Suprapubic skin (tissue), 4 donors: ENCODE measurements around the gene CAMK2G. TPM values are rescaled to one million over a fixed set of nuclear protein-coding genes. Genes with fewer than 3 reads are reported as not detected.
A peak's percentile ranks its signal among the peaks of the same experiment; 100 is the strongest.

Source experiments
- DNase-seq, 2 donors: peaks; one replicate each; pipeline ENCODE4 v3.0.0-alpha.2; 2019; ENCODE audit warnings: low spot score in 2 of 2
- H3K27ac ChIP-seq: fragments of 200-600 bp; sonication (generic); one replicate; pipeline ENCODE4 v1.5.1; 2019
- H3K27me3 ChIP-seq: fragments of 200-600 bp; sonication (generic); one replicate; pipeline ENCODE4 v1.5.1; 2019
- H3K36me3 ChIP-seq: fragments of 200-600 bp; sonication (generic); one replicate; pipeline ENCODE4 v1.5.1; 2019
- H3K4me1 ChIP-seq: fragments of 200-600 bp; sonication (generic); one replicate; pipeline ENCODE4 v1.5.1; 2019
- H3K4me3 ChIP-seq: fragments of 200-600 bp; sonication (generic); one replicate; pipeline ENCODE4 v1.5.1; 2019; ENCODE audit warnings: mild to moderate bottlenecking
- H3K9me3 ChIP-seq: fragments of 200-600 bp; sonication (generic); one replicate; pipeline ENCODE4 v1.5.1; 2019
- EP300 ChIP-seq: sonication (generic); formaldehyde crosslinking; IDR thresholded peaks from one replicate; pipeline ENCODE4 v1.6.1; 2017; ENCODE audit warnings: antibody characterized with exemption
- POLR2A ChIP-seq, 2 donors: fragments of 450-650 bp; IDR thresholded peaks; one replicate each; pipeline ENCODE4 v1.6.1; 2017; ENCODE audit warnings: antibody characterized with exemption in 2 of 2, mild to moderate bottlenecking in 2 of 2, moderate library complexity in 2 of 2
- POLR2AphosphoS5 ChIP-seq, 3 donors: sonication (generic); formaldehyde crosslinking; IDR thresholded peaks; one replicate each; pipeline ENCODE4 v1.6.1; 2017; ENCODE audit warnings: antibody characterized with exemption in 3 of 3
- WGBS: methylation state at CpG from one replicate; pipeline ENCODE4 v1.1.5; 2018; 5-methylcytosine and 5-hydroxymethylcytosine counted together
- total RNA-seq, 4 donors: library from RNA; depleted of rRNA; stranded (reverse); fragments of >200 nt; gene quantifications; one replicate each; pipeline ENCODE4 v1.1.0, GENCODE V29; 2016
- TF ChIP-seq, protein P1 (sequence below), 2 donors: fragments of 200-600 bp in 1 of 2; fragments of 450-650 bp in 1 of 2; sonication (generic) in 1 of 2; IDR thresholded peaks; one replicate each; pipeline ENCODE4 v1.5.1; 2016 to 2019; ENCODE audit warnings: antibody characterized with exemption in 2 of 2, mild to moderate bottlenecking in 1 of 2, moderate library complexity in 1 of 2

Gene CAMK2G
- total RNA-seq, 4 donors from 2014 or later = 16.9 to 35.2 (median 20.6) TPM

DNA sequence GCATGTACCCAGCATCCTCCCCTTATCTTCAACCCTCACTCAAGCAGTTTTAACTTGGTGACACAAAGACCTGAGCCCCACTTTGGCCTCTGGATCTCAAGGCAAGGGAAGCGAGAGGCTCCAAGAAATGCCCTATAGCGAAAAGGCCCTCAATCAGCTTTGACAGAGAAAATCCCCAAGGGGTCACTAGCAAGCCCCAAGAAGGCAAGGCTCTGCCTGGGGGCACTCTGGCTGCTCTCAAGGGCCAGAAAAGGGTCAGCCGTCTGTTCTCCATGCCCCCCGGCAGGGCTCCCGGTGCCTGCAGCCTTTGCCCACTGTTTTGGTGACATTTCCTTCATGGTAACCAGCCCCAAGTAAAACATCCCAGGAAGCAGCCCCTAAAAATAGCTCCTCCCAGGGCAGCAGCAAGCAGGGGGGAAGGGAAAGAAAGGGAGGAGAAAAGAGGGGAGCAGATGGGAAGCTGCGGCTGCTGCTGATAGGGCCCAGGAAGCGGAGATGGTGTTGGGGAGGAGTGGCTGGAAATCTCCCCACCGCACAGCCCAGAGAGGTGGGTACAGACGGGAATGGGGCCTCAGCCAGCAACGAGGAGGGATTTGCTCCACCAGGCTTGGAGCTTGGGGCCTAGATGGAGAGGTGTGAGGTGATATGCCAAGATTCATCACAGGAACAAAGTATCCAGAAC lies 7.1 kb downstream of the CAMK2G start:
- peaks cover 44% of the 10 kb centered on the region for H3K4me1 ChIP-seq
- H3K9me3 ChIP-seq = no peaks in the 10 kb centered on the region
- no peak for DNase-seq
- H3K4me3 ChIP-seq = no peak overlapping the region
- 72% methylated on average over 10 of the region's 10 CpGs for WGBS
- H3K27ac ChIP-seq = no peak overlapping the region
- TF ChIP-seq POLR2A (IDR thresholded peaks at IDR 0.05) (no peak), EP300 (no peak), POLR2AphosphoS5 (IDR thresholded peaks at IDR 0.05) (no peak)
- TF ChIP-seq, protein P1, sequence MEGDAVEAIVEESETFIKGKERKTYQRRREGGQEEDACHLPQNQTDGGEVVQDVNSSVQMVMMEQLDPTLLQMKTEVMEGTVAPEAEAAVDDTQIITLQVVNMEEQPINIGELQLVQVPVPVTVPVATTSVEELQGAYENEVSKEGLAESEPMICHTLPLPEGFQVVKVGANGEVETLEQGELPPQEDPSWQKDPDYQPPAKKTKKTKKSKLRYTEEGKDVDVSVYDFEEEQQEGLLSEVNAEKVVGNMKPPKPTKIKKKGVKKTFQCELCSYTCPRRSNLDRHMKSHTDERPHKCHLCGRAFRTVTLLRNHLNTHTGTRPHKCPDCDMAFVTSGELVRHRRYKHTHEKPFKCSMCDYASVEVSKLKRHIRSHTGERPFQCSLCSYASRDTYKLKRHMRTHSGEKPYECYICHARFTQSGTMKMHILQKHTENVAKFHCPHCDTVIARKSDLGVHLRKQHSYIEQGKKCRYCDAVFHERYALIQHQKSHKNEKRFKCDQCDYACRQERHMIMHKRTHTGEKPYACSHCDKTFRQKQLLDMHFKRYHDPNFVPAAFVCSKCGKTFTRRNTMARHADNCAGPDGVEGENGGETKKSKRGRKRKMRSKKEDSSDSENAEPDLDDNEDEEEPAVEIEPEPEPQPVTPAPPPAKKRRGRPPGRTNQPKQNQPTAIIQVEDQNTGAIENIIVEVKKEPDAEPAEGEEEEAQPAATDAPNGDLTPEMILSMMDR (IDR thresholded peaks at IDR 0.05) = no peak
- peaks cover 19% of the 10 kb centered on the region for H3K36me3 ChIP-seq
- H3K27me3 ChIP-seq = no peaks in the 10 kb centered on the region

DNA sequence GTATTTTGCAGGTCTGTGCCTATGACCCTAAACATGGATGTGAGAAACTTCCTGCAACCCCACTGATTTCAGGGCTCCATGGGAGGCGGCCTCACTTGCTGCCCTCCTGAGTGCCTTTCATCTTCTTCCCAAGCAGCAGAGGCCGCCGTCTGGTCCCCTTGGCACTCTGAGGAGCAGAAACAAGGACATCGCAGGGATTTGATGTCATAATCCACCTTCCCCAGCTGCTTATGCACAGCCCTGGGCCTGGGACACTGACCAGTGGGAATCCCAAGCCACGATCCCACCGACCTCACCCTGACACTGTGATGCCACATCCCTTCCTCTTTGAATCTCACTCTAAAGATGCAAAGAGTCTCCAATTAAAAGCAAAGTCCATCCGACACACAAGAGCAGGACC lies 7.7 kb downstream of the CAMK2G start:
- no peak overlapping the region for H3K27ac ChIP-seq
- peaks cover 19% of the 10 kb centered on the region for H3K36me3 ChIP-seq
- peaks cover 39% of the 10 kb centered on the region for H3K4me1 ChIP-seq
- DNase-seq = no peak
- no peaks in the 10 kb centered on the region for H3K9me3 ChIP-seq
- TF ChIP-seq POLR2A (IDR thresholded peaks at IDR 0.05) (no peak), POLR2AphosphoS5 (IDR thresholded peaks at IDR 0.05) (no peak)
- TF ChIP-seq, protein P1 (IDR thresholded peaks at IDR 0.05) = no peak
- WGBS = 90% methylated on average over 7 of the region's 7 CpGs
- H3K4me3 ChIP-seq = no peak overlapping the region
- H3K27me3 ChIP-seq = no peaks in the 10 kb centered on the region

DNA sequence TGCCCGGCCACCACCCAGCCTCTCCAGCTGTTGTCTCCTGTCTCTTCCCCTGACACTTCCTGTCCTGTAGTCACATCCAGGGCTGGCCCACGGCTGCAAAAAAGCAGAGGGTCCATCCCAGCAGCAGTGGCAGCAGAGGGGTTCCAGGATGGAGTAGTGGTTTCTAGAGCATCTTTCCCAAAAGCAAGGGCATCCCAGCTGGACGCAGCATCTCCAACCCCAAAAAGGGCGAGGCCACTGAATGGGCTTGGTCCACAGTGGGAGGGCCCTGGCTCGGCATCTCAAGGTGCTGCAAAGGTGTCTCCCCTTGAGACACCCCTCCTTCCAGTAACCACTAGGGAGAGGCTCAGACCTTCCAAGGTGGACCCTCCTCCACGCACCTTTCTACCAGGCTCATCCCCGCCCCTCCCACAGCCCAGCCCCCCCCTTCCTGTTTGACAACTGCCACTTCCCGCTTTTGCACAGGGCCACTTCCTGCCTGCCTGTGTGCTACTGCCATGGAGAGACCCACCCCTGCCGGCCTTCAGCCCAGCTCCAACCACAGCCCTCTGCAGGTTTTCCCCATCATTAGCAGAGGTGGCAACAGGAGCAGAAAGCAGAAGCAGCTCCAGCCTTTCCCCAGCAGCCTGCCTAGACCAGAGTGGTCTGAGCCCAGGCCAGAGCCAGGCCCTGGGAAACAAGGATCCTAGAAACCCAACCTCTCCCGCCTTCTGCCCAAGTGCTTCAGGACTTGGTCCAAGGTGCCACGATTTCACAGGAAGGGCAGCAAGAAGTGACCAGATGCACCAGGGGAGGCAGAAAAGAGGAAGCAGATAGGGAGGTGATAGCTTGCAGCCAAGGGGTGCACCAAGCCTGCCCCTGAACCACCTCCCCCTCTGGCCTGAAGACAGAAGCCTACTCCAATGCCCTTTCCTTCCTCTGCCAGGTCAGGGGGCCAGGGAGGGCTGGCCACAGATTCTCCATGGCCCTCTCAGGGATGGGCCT lies 8.6 kb downstream of the CAMK2G start:
- Histone ChIP-seq H3K9me3 (no peaks in the 10 kb centered on the region), H3K36me3 (peaks cover 19% of the 10 kb centered on the region), H3K4me3 (no peak overlapping the region), H3K27ac (peak overlapping the region; percentile 27), H3K27me3 (no peaks in the 10 kb centered on the region), H3K4me1 (peaks cover 35% of the 10 kb centered on the region)
- no peak for DNase-seq
- 75% methylated on average over 9 of the region's 11 CpGs for WGBS
- TF ChIP-seq EP300 (no peak), POLR2AphosphoS5 (IDR thresholded peaks at IDR 0.05) (no peak), POLR2A (IDR thresholded peaks at IDR 0.05) (no peak)
- TF ChIP-seq, protein P1 (IDR thresholded peaks at IDR 0.05) = no peak

DNA sequence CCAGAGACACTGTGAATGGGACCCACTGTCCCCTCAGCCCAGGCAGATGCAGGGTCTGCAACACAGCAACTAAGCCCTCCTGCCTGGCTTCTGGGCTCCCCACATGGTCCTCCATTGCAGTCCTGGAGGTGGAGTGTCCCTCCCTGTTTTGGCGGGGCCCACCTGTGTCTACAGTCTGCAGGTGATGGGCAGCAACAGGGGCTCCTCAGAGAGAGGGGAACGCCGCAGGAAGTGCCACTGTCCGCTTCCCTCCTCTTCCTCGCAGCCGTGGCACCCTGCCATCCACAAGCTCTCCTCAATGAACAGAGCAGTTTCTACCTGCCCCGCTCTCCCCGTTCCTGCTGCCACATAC lies 9.3 kb downstream of the CAMK2G start:
- WGBS = 91% methylated on average over 8 of the region's 8 CpGs
- Histone ChIP-seq H3K4me3 (no peak overlapping the region), H3K36me3 (peaks cover 21% of the 10 kb centered on the region), H3K27ac (peak overlapping the region; percentile 20), H3K27me3 (no peaks in the 10 kb centered on the region), H3K4me1 (peaks cover 35% of the 10 kb centered on the region), H3K9me3 (no peaks in the 10 kb centered on the region)
- TF ChIP-seq, protein P1 (IDR thresholded peaks at IDR 0.05) = no peak
- TF ChIP-seq POLR2A (IDR thresholded peaks at IDR 0.05) (no peak), EP300 (no peak), POLR2AphosphoS5 (IDR thresholded peaks at IDR 0.05) (no peak)
- DNase-seq = no peak

DNA sequence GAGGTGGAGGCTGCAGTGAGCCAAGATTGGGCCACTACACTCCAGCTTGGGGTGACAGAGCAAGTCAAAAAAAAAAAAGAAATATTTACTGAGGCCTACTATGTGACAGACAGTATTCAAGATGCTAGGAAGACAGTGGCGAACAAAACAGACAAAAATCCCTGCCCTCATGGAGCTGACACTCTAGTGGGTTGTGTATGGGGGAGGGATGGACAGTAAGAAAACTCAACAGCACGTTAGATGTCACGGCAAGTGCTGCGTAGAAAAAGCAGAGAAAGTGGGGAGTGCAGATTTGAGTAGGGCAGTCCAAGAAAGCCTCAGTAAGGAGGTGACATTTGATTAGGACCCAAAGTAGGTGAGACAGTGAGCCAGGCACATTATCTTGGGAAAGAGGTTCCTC lies 10.1 kb downstream of the CAMK2G start:
- no peak for DNase-seq
- Histone ChIP-seq H3K27ac (no peak overlapping the region), H3K9me3 (no peaks in the 10 kb centered on the region), H3K27me3 (no peaks in the 10 kb centered on the region), H3K4me3 (no peak overlapping the region), H3K4me1 (peaks cover 38% of the 10 kb centered on the region), H3K36me3 (peaks cover 24% of the 10 kb centered on the region)
- TF ChIP-seq, protein P1 (IDR thresholded peaks at IDR 0.05) = no peak
- TF ChIP-seq POLR2A (IDR thresholded peaks at IDR 0.05) (no peak), POLR2AphosphoS5 (IDR thresholded peaks at IDR 0.05) (no peak), EP300 (no peak)
- WGBS = 92% methylated on average over 4 of the region's 4 CpGs
